ENCODE results near the gene CAND2. TPM values are rescaled to one million over a fixed set of nuclear protein-coding genes. Genes with fewer than 3 reads are reported as not detected.

CAND2 gene
- total RNA-seq, 1 donor: 0.84 TPM

Other genes starting within 250 kb of the CAND2 start
- gene MKRN2, start 239.6 kb upstream of the CAND2 start, total RNA-seq: 19.7 TPM
- gene RAF1, start 132.6 kb upstream of the CAND2 start, total RNA-seq: 176 TPM
- gene TMEM40, start 37.4 kb upstream of the CAND2 start, total RNA-seq: 3.8 TPM
- 2,127 TPM for gene RPL32, start 44.9 kb downstream of the CAND2 start, total RNA-seq

All from mononuclear cell (primary cell).